Astrocyte (in vitro differentiated cells and primary cell): Measurements from ENCODE around the gene CDH7.

Source experiments
- CTCF ChIP-seq: IDR thresholded peaks from 2 replicates; pipeline ENCODE4 v1.5.1; 2011; ENCODE audit warnings: low read depth, mild to moderate bottlenecking, inconsistent platforms, low read length, moderate library complexity; ENCODE audit not compliant: insufficient read depth
- EZH2 ChIP-seq: IDR thresholded peaks from 2 replicates; pipeline ENCODE4 v1.6.1; 2012; ENCODE audit warnings: mild to moderate bottlenecking, low read length, inconsistent platforms; ENCODE audit not compliant: insufficient read depth

DNA sequence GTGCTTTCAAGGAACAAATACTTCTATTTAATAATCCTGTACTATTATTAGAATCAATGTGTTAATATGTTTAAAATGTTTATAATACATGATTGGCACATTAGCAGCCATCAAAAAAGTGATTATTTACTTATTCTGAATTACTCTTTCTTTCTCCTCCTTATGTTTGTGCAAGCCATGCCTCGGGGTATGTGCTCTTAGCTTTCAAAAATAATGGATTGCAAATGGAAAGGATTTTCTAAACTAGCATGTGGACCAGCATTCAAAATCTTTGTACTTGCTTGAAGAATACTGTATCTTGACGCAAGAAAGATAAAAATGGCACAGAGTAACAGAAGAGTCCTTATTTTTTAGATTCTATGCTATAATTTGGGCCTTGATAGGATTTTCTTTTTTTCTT is 156.5 kb downstream of the CDH7 start:
- no peak for TF ChIP-seq CTCF
- no peak for TF ChIP-seq EZH2
